ENCODE results near the gene HSP90AB1. TPM values are rescaled to one million over a fixed set of nuclear protein-coding genes. Genes with fewer than 3 reads are reported as not detected.

Gene HSP90AB1
- total RNA-seq, 4 donors from 2014 or later = 356 to 729 (median 499) TPM

- 91% methylated on average over 49 of the region's 59 CpGs for WGBS
- peak overlapping the region; percentile 45 to 50 (median 48) for H3K4me3 ChIP-seq
- TF ChIP-seq EP300 (IDR thresholded peaks at IDR 0.05) (no peak), CTCF (IDR thresholded peaks at IDR 0.05) (no peak), POLR2AphosphoS5 (IDR thresholded peaks at IDR 0.05) (no peak), POLR2A (IDR thresholded peaks at IDR 0.05; ENCODE audit: low read depth) (no peak)
- DNase-seq (ENCODE audit: extremely low spot score) = no peak
- intact Hi-C loops (cut with DNase I) = no loop called here
- H3K9me3 ChIP-seq = no peaks in the 10 kb centered on the region
- H3K27me3 ChIP-seq = peaks cover 0 to 88% (median 33%) of the 10 kb centered on the region in 4 donors
- no peak overlapping the region for H3K27ac ChIP-seq (replicated peaks in 1 of 4)
- peaks cover 5 to 28% (median 22%) of the 10 kb centered on the region in 4 donors for H3K4me1 ChIP-seq
- no peaks in the 10 kb centered on the region for H3K36me3 ChIP-seq
Measured at GRCh38 chr6:44275271-44275748, 28.4 kb downstream of the HSP90AB1 start.

GRCh38 chr6:44275749-44276648, 29.1 kb downstream of the HSP90AB1 start:
- Histone ChIP-seq H3K9me3 (no peaks in the 10 kb centered on the region), H3K4me3 (peak overlapping the region; percentile 45 to 50 (median 48)), H3K36me3 (no peaks in the 10 kb centered on the region), H3K27me3 (peaks cover 0 to 88% (median 30%) of the 10 kb centered on the region in 4 donors), H3K4me1 (peaks cover 4 to 21% (median 16%) of the 10 kb centered on the region in 4 donors), H3K27ac (replicated peaks in 1 of 4) (no peak overlapping the region)
- no peak for DNase-seq (ENCODE audit: extremely low spot score)
- intact Hi-C loops (cut with DNase I) = no loop called here
- WGBS = no CpG with 5 or more reads among the region's 109 CpGs
- no peak for TF ChIP-seq POLR2AphosphoS5 (IDR thresholded peaks at IDR 0.05)
- no peak for TF ChIP-seq CTCF (IDR thresholded peaks at IDR 0.05)
- no peak for TF ChIP-seq EP300 (IDR thresholded peaks at IDR 0.05)
- no peak for TF ChIP-seq POLR2A (IDR thresholded peaks at IDR 0.05; ENCODE audit: low read depth)

- H3K9me3 ChIP-seq = no peaks in the 10 kb centered on the region
- H3K27ac ChIP-seq (replicated peaks in 1 of 4) = no peak overlapping the region
- intact Hi-C loops (cut with DNase I) = no loop called here
- H3K36me3 ChIP-seq = no peaks in the 10 kb centered on the region
- peak overlapping the region in 1 of 4 donors; percentile 48 for H3K4me3 ChIP-seq
- no peak for DNase-seq (ENCODE audit: extremely low spot score)
- H3K4me1 ChIP-seq = peaks cover 4 to 16% (median 13%) of the 10 kb centered on the region in 4 donors
- WGBS = 82% methylated on average over 13 of the region's 23 CpGs
- H3K27me3 ChIP-seq = peaks cover 0 to 79% (median 22%) of the 10 kb centered on the region in 4 donors
- no peak for TF ChIP-seq CTCF (IDR thresholded peaks at IDR 0.05)
- TF ChIP-seq POLR2AphosphoS5 (IDR thresholded peaks at IDR 0.05) = no peak
- TF ChIP-seq EP300 (IDR thresholded peaks at IDR 0.05) = no peak
- TF ChIP-seq POLR2A (IDR thresholded peaks at IDR 0.05; ENCODE audit: low read depth) = no peak
Measured at GRCh38 chr6:44276667-44277640, 30.1 kb downstream of the HSP90AB1 start.

GRCh38 chr6:44277763-44278162, 30.9 kb downstream of the HSP90AB1 start:
- DNase-seq (ENCODE audit: extremely low spot score) = no peak
- Histone ChIP-seq H3K27ac (replicated peaks in 1 of 4) (no peak overlapping the region), H3K27me3 (peaks cover 0 to 78% (median 16%) of the 10 kb centered on the region in 4 donors), H3K9me3 (no peaks in the 10 kb centered on the region), H3K36me3 (no peaks in the 10 kb centered on the region), H3K4me1 (peaks cover 4 to 16% (median 13%) of the 10 kb centered on the region in 4 donors), H3K4me3 (no peak overlapping the region)
- intact Hi-C loops (cut with DNase I) = no loop called here
- 85% methylated on average over 7 of the region's 7 CpGs for WGBS
- TF ChIP-seq POLR2A (IDR thresholded peaks at IDR 0.05; ENCODE audit: low read depth) = no peak
- TF ChIP-seq EP300 (IDR thresholded peaks at IDR 0.05) = no peak
- TF ChIP-seq CTCF (IDR thresholded peaks at IDR 0.05) = no peak
- TF ChIP-seq POLR2AphosphoS5 (IDR thresholded peaks at IDR 0.05) = no peak

All from esophagus muscularis mucosa (tissue), 4 donors.